ENCODE measurements around the gene COX4I2. TPM values are rescaled to one million over a fixed set of nuclear protein-coding genes. Genes with fewer than 3 reads are reported as not detected.

Gene COX4I2
- total RNA-seq, 4 donors from 2014 or later = not detected

DNA sequence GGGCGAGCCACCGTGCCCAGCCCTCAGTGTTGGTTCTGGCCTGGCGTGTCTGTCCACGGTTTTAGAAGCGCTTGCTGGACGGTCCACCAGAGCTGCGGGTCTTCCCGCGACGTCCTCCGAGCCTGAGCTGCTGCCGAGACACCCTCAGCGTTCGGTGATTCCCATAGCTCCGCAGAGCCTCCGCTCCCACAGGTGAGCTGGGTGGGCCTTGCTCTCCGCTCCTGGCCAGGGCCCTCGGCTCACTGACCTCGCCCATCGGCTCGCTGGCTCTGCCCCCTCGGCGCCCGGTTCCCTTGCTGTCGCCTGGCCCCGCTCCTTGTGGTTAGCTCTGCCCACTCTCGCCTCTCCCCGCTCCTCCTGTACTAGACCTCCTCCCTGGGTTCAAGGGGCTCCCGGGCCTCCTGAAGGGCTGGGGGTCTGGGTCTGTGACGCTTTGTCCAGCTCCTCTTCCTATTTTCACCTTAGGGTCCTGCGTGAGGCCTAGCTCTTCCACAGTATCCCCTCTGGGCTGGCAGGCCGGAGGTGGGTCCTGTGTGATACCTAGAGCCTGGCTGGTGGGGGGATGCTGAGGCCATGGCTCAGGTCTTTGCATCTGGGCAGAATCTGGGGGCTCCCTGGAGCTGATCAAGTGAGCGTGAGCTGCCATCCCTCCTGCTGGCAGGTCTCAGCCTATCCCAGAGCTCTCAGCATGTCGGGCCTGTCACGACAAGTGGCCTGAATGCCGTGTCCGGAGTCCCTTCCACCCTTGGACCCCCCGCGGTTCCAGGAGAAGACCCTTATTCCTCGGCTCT, 5.0 kb upstream of the COX4I2 start:
- WGBS, 2 donors (ENCODE audit: low coverage in 1 of 2) = 95% methylated on average over 39 of the region's 40 CpGs; no CpG with 5 or more reads in 1 of the 2 donors
- no peaks in the 10 kb centered on the region for H3K9me3 ChIP-seq
- intact Hi-C loops (cut with DNase I; ENCODE audit: low total_unique reads) = no loop called here
- DNase-seq = no peak
- H3K36me3 ChIP-seq = no peaks in the 10 kb centered on the region
- in situ Hi-C loops (cut with MboI; ENCODE audit: low pct_ligation_motif_present in 1 of 4, low pct_unique_long_range_greater_than_20kb in 1 of 4, low sequenced_read_pairs in 3 of 4) = no loop called here
- no peaks in the 10 kb centered on the region for H3K4me1 ChIP-seq
- H3K27me3 ChIP-seq = peaks cover 5% of the 10 kb centered on the region
- no peak overlapping the region for H3K27ac ChIP-seq
- TF ChIP-seq EP300 (IDR thresholded peaks at IDR 0.05; ENCODE audit: low read depth) (no peak), POLR2AphosphoS5 (IDR thresholded peaks at IDR 0.05) (no peak)
- TF ChIP-seq, protein P1, sequence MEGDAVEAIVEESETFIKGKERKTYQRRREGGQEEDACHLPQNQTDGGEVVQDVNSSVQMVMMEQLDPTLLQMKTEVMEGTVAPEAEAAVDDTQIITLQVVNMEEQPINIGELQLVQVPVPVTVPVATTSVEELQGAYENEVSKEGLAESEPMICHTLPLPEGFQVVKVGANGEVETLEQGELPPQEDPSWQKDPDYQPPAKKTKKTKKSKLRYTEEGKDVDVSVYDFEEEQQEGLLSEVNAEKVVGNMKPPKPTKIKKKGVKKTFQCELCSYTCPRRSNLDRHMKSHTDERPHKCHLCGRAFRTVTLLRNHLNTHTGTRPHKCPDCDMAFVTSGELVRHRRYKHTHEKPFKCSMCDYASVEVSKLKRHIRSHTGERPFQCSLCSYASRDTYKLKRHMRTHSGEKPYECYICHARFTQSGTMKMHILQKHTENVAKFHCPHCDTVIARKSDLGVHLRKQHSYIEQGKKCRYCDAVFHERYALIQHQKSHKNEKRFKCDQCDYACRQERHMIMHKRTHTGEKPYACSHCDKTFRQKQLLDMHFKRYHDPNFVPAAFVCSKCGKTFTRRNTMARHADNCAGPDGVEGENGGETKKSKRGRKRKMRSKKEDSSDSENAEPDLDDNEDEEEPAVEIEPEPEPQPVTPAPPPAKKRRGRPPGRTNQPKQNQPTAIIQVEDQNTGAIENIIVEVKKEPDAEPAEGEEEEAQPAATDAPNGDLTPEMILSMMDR (IDR thresholded peaks at IDR 0.05) = no peak
- no peak overlapping the region for H3K4me3 ChIP-seq

DNA sequence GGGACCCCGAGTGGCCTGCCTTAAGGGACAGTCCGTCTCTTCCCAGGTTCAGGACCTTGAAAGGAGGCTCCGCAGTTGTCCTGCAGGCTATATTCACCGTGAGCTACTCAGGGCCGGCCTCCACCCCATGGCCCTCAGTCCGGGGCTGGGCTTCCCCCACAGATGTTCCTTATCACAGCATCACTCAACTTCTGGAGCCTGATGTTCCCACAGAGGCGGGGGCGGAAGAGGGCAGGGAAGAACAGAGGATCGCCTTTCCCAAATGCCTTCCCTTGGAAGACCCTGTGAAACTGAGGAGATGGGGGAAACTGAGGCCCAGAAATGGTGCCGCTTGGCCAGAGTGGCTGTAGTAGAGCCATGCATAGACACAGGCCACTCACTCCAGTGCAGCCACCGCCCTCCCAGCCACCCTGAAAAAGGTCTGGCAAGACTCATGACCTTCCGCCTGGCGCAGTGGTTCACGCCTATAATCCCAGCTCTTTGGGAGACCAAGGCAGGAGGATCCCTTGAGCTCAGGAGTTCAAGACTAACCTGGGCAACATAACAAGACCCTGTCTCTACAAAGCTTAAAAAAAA, 4.3 kb upstream of the COX4I2 start:
- in situ Hi-C loops (cut with MboI; ENCODE audit: low pct_ligation_motif_present in 1 of 4, low pct_unique_long_range_greater_than_20kb in 1 of 4, low sequenced_read_pairs in 3 of 4) (no loop called here), intact Hi-C loops (cut with DNase I; ENCODE audit: low total_unique reads) (no loop called here)
- H3K9me3 ChIP-seq = no peaks in the 10 kb centered on the region
- H3K27me3 ChIP-seq = peaks cover 12% of the 10 kb centered on the region
- TF ChIP-seq, protein P1 (IDR thresholded peaks at IDR 0.05) = no peak
- TF ChIP-seq EP300 (IDR thresholded peaks at IDR 0.05; ENCODE audit: low read depth) (no peak), POLR2AphosphoS5 (IDR thresholded peaks at IDR 0.05) (no peak), POLR2A (IDR thresholded peaks at IDR 0.05) (no peak)
- no peaks in the 10 kb centered on the region for H3K36me3 ChIP-seq
- no peak for DNase-seq
- no peaks in the 10 kb centered on the region for H3K4me1 ChIP-seq
- H3K27ac ChIP-seq = no peak overlapping the region
- no peak overlapping the region for H3K4me3 ChIP-seq
- WGBS, 2 donors (ENCODE audit: low coverage in 1 of 2) = 82% methylated on average over 14 of the region's 14 CpGs; no CpG with 5 or more reads in 1 of the 2 donors

DNA sequence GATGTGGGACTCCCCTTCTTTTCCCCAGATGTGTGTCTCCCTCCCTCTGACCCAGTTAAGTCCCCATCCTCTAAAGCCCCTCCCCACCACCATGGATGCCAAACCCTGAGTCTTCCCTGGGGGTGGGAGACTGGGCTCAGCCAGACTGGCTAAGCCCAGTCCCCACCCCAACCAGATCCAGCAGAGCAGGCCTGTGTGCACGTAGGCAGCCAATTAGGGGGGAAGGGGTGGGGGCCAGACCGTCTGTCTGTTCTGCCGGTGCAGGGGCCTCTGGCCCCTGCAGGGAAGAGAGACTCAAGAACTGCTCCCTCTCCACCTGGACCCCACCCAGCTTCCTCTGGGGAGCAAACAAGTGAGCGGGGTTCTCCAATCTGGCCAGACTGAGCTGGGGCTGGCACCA, 605 bp downstream of the COX4I2 start:
- H3K4me3 ChIP-seq = no peak overlapping the region
- no peaks in the 10 kb centered on the region for H3K4me1 ChIP-seq
- 79% methylated on average over 3 of the region's 4 CpGs; no CpG with 5 or more reads in 1 of the 2 donors for WGBS, 2 donors (ENCODE audit: low coverage in 1 of 2)
- H3K27ac ChIP-seq = no peak overlapping the region
- no peaks in the 10 kb centered on the region for H3K9me3 ChIP-seq
- H3K27me3 ChIP-seq = peaks cover 15% of the 10 kb centered on the region
- in situ Hi-C loops (cut with MboI; ENCODE audit: low pct_ligation_motif_present in 1 of 4, low pct_unique_long_range_greater_than_20kb in 1 of 4, low sequenced_read_pairs in 3 of 4) (no loop called here), intact Hi-C loops (cut with DNase I; ENCODE audit: low total_unique reads) (no loop called here)
- DNase-seq = no peak
- TF ChIP-seq EP300 (IDR thresholded peaks at IDR 0.05; ENCODE audit: low read depth) (no peak), POLR2AphosphoS5 (IDR thresholded peaks at IDR 0.05) (no peak), POLR2A (IDR thresholded peaks at IDR 0.05) (no peak)
- TF ChIP-seq, protein P1 (IDR thresholded peaks at IDR 0.05) = no peak
- no peaks in the 10 kb centered on the region for H3K36me3 ChIP-seq

DNA sequence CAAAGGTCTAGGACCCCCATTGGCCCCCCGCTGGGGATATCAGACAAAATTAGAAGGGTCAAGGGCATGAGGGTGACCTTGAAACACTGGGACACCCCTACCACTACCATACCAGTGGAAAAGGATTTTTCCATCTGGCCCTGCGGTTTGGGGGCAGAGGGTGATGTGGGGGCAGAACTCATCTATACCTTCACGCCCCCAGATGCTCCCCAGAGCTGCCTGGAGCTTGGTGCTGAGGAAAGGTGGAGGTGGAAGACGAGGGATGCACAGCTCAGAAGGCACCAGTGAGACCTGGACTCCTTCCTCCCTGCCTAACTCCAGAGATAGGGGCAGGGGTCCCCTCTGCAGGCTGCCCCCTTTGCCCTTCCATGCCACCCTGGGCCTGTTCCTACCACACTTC, 1.1 kb downstream of the COX4I2 start:
- H3K27me3 ChIP-seq = peaks cover 15% of the 10 kb centered on the region
- no peak for TF ChIP-seq POLR2A (IDR thresholded peaks at IDR 0.05)
- TF ChIP-seq, protein P1 (IDR thresholded peaks at IDR 0.05) = no peak
- no peak for TF ChIP-seq EP300 (IDR thresholded peaks at IDR 0.05; ENCODE audit: low read depth)
- no peaks in the 10 kb centered on the region for H3K9me3 ChIP-seq
- 83% methylated on average over 4 of the region's 4 CpGs; no CpG with 5 or more reads in 1 of the 2 donors for WGBS, 2 donors (ENCODE audit: low coverage in 1 of 2)
- DNase-seq = no peak
- no peak overlapping the region for H3K27ac ChIP-seq
- intact Hi-C loops (cut with DNase I; ENCODE audit: low total_unique reads) (no loop called here), in situ Hi-C loops (cut with MboI; ENCODE audit: low pct_ligation_motif_present in 1 of 4, low pct_unique_long_range_greater_than_20kb in 1 of 4, low sequenced_read_pairs in 3 of 4) (no loop called here)
- H3K36me3 ChIP-seq = no peaks in the 10 kb centered on the region
- no peak overlapping the region for H3K4me3 ChIP-seq
- no peaks in the 10 kb centered on the region for H3K4me1 ChIP-seq

Measured in transverse colon (tissue), 4 donors.